ENCODE results near the gene CPOX. TPM values are rescaled to one million over a fixed set of nuclear protein-coding genes. Genes with fewer than 3 reads are reported as not detected.
"Not testable (repeated sequence)": the region's sequence is repeated elsewhere in the genome, so short reads cannot be mapped to it uniquely, and the experiment has no call there.

Gene CPOX
- polyA plus RNA-seq (ENCODE audit: insufficient read length in 4 of 4) = 10 to 100 TPM; 23.5 to 31.4 (median 24.9) TPM

GRCh38 chr3:98593046-98593936, at the start of gene CPOX:
Gene CPOX, minus strand, starts transcription at chr3:98593611. Its CDS starts 107 bp downstream, at chr3:98593504.
- DNase-seq (ENCODE audit: low read depth in 4 of 4, low spot score in 3 of 4) = peak; percentile 66 to 75 (median 68)

- DNase-seq (ENCODE audit: low read depth in 4 of 4, low spot score in 3 of 4) = not testable (repeated sequence)
These were observed 49.4 kb upstream of the CPOX start for GRCh38 chr3:98642769-98643168.

- not testable (repeated sequence) for DNase-seq (ENCODE audit: low read depth in 4 of 4, low spot score in 3 of 4)
These were observed 48.3 kb upstream of the CPOX start for GRCh38 chr3:98641756-98642155.

- not testable (repeated sequence) for DNase-seq (ENCODE audit: low read depth in 4 of 4, low spot score in 3 of 4)
These were observed 45.1 kb upstream of the CPOX start for GRCh38 chr3:98638515-98638914.

GRCh38 chr3:98630416-98630815, 37.0 kb upstream of the CPOX start:
- DNase-seq (ENCODE audit: low read depth in 4 of 4, low spot score in 3 of 4) = no peak

- DNase-seq (ENCODE audit: low read depth in 4 of 4, low spot score in 3 of 4) = no peak
These were observed 34.9 kb upstream of the CPOX start for GRCh38 chr3:98628317-98628716.

GRCh38 chr3:98626151-98626550, 32.7 kb upstream of the CPOX start:
- no peak for DNase-seq (ENCODE audit: low read depth in 4 of 4, low spot score in 3 of 4)

- DNase-seq (ENCODE audit: low read depth in 4 of 4, low spot score in 3 of 4) = no peak
These were observed 30.3 kb upstream of the CPOX start for GRCh38 chr3:98623572-98624280.

GRCh38 chr3:98617841-98618240, 24.4 kb upstream of the CPOX start:
- DNase-seq (ENCODE audit: low read depth in 4 of 4, low spot score in 3 of 4) = no peak

- no peak for DNase-seq (ENCODE audit: low read depth in 4 of 4, low spot score in 3 of 4)
These were observed 20.2 kb upstream of the CPOX start for GRCh38 chr3:98613616-98614015.

- DNase-seq (ENCODE audit: low read depth in 4 of 4, low spot score in 3 of 4) = no peak
These were observed 19.6 kb upstream of the CPOX start for GRCh38 chr3:98612996-98613517.

GRCh38 chr3:98612587-98612986, 19.2 kb upstream of the CPOX start:
- no peak for DNase-seq (ENCODE audit: low read depth in 4 of 4, low spot score in 3 of 4)

GRCh38 chr3:98608029-98608428, 14.6 kb upstream of the CPOX start:
- no peak for DNase-seq (ENCODE audit: low read depth in 4 of 4, low spot score in 3 of 4)

- DNase-seq (ENCODE audit: low read depth in 4 of 4, low spot score in 3 of 4) = no peak
These were observed 10.2 kb upstream of the CPOX start for GRCh38 chr3:98603580-98603979.

- DNase-seq (ENCODE audit: low read depth in 4 of 4, low spot score in 3 of 4) = peak in 3 of 4 donors; percentile 12 to 36 (median 34)
These were observed 8.8 kb upstream of the CPOX start for GRCh38 chr3:98602078-98602678.

GRCh38 chr3:98601180-98601579, 7.8 kb upstream of the CPOX start:
- DNase-seq (ENCODE audit: low read depth in 4 of 4, low spot score in 3 of 4) = no peak

GRCh38 chr3:98600412-98601095, 7.1 kb upstream of the CPOX start:
- DNase-seq (ENCODE audit: low read depth in 4 of 4, low spot score in 3 of 4) = no peak

- DNase-seq (ENCODE audit: low read depth in 4 of 4, low spot score in 3 of 4) = no peak
These were observed 6.4 kb upstream of the CPOX start for GRCh38 chr3:98599647-98600411.

- no peak for DNase-seq (ENCODE audit: low read depth in 4 of 4, low spot score in 3 of 4)
These were observed 5.1 kb upstream of the CPOX start for GRCh38 chr3:98598492-98598891.

All from left renal pelvis (tissue), 4 donors.